Measurements from ENCODE around the gene DUSP12. TPM values are rescaled to one million over a fixed set of nuclear protein-coding genes. Genes with fewer than 3 reads are reported as not detected.

Gene DUSP12
- total and polyA plus RNA-seq, 9 of the 15 experiments (the other 6 are each of a cell fraction or from before 2014, with no cell fraction given) = 10.4 to 81.4 (median 43.6) TPM

DNA sequence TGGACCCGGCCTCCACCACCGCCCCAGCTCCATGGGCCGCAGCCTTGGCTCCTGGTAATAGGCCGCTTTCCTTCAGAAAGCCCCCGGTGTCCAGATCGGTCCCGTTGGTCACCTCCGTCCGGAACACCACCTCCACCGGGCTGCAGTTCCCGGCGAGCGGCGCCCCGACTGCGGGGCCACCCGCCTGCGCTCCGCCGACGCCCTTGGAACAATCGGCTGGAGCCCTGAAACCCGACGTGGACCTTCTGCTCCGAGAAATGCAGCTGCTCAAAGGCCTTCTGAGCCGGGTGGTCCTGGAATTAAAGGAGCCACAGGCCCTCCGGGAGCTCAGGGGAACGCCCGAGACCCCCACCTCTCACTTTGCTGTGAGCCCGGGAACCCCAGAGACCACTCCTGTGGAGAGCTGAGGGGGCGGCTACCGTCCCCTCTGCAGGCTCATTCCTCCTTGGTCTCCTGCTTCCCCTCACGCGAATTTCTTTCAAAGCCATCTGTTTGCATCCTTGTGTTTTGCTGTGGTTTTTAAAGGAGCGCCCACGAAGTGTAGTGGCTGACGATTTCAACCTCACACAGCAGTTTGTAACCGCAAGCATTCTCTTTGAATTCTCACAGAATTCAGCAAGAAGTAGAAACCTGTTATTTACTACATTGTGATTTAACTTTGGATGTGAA, 22.2 kb upstream of the DUSP12 start (continued):
- peak; percentile 90 for TF ChIP-seq POLR2G (IDR thresholded peaks at IDR 0.05; ENCODE audit: low read depth, low read length)
- TF ChIP-seq KAT2B (IDR thresholded peaks at IDR 0.05; ENCODE audit: low read depth, low read length) = no peak
- TF ChIP-seq, protein P1, sequence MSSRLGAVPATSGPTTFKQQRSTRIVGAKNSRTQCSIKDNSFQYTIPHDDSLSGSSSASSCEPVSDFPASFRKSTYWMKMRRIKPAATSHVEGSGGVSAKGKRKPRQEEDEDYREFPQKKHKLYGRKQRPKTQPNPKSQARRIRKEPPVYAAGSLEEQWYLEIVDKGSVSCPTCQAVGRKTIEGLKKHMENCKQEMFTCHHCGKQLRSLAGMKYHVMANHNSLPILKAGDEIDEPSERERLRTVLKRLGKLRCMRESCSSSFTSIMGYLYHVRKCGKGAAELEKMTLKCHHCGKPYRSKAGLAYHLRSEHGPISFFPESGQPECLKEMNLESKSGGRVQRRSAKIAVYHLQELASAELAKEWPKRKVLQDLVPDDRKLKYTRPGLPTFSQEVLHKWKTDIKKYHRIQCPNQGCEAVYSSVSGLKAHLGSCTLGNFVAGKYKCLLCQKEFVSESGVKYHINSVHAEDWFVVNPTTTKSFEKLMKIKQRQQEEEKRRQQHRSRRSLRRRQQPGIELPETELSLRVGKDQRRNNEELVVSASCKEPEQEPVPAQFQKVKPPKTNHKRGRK (tag; IDR thresholded peaks at IDR 0.05) = no peak
- TF ChIP-seq ZNF699 (CRISPR knock-in tag; IDR thresholded peaks at IDR 0.05; ENCODE audit: insufficient replicate concordance) = no peak

DNA sequence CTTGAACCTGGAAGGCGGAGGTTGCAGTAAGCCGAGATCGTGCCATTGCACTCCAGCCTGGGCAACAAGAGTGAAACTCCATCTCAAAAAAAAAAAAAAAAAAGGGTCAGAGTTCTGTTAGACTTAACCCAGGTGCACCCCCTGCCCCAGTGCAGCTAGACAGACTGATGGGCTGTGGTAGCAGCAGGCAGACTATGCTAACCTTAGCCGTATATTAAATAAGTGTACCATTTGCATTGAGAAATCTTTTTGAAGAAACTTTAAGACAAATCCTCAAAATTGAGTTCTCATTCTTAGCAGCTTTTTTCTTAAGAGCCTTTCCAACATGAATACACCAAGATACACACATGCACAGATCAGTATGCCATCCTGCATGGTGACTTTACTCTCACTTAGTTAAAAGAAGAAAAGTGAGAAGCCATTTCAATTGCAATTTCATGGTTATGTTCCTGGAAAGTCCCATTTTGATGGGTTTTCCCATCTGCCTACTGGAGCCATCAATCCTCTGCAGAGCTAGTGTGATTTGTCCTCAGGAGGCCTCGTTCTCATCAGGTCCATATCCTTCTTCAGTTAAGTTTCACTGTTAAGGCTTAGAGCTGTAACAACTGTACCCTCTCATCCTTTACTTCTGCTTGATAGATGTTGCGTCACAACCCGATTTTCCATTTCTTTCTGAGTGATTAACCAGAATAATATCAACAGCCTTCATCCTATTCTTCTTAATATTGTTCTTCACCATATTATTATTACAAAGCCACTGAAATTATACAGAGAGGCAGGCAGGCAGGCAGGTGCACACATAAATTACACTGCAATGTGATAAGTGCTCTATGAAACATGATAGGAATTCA, 21.0 kb upstream of the DUSP12 start:
- Histone ChIP-seq H3K4me1 (replicated peaks in 1 of 2; ENCODE audit: control insufficient read depth in 2 of 2, insufficient read depth in 2 of 2, low read length in 2 of 2) (peaks cover 23 to 51% of the 10 kb centered on the region in 2 experiments), H3K9ac (ENCODE audit: insufficient read depth in 1 of 2, low read depth in 2 of 2, low read length in 2 of 2) (no peak overlapping the region), H2AFZ (ENCODE audit: low read depth, low read length) (no peak overlapping the region), H3K9me1 (ENCODE audit: control insufficient read depth, insufficient read depth, low read length) (no peaks in the 10 kb centered on the region), H3K4me3 (no peak overlapping the region), H4K20me1 (replicated peaks; ENCODE audit: control insufficient read depth, insufficient read depth, low read length) (no peaks in the 10 kb centered on the region), H3K36me3 (ENCODE audit: control insufficient read depth, insufficient read depth, low read length) (no peaks in the 10 kb centered on the region), H3K9me3 (replicated peaks; ENCODE audit: control insufficient read depth, insufficient read depth, low read depth, low read length) (no peaks in the 10 kb centered on the region), H3K27ac (ENCODE audit: extremely low read depth, low read depth, low read length) (no peak overlapping the region), H3K79me2 (ENCODE audit: control insufficient read depth, insufficient read depth, low read length) (peaks cover 24% of the 10 kb centered on the region), H3K4me2 (ENCODE audit: insufficient read depth, low read length) (peak overlapping the region; percentile 80; the same call in 1 of the 2 replicates), H3K27me3 (ENCODE audit: control insufficient read depth in 2 of 2, insufficient read depth in 2 of 2, low read length in 2 of 2) (no peaks in the 10 kb centered on the region)
- ATAC-seq = no peak
- TF ChIP-seq, protein P2, sequence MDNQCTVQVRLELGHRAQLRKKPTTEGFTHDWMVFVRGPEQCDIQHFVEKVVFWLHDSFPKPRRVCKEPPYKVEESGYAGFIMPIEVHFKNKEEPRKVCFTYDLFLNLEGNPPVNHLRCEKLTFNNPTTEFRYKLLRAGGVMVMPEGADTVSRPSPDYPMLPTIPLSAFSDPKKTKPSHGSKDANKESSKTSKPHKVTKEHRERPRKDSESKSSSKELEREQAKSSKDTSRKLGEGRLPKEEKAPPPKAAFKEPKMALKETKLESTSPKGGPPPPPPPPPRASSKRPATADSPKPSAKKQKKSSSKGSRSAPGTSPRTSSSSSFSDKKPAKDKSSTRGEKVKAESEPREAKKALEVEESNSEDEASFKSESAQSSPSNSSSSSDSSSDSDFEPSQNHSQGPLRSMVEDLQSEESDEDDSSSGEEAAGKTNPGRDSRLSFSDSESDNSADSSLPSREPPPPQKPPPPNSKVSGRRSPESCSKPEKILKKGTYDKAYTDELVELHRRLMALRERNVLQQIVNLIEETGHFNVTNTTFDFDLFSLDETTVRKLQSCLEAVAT (IDR thresholded peaks at IDR 0.05) = peak in 1 of 2 experiments; percentile 30; a peak in 1 of 4 replicates
- TF ChIP-seq SMARCA4 (IDR thresholded peaks at IDR 0.05) (no peak), CEBPB (tag; IDR thresholded peaks at IDR 0.05) (peak; percentile 70), CEBPG (CRISPR knock-in tag; IDR thresholded peaks at IDR 0.05) (no peak), CEBPG (tag; conservative IDR thresholded peaks at IDR 0.05 in 1 of 2, IDR thresholded peaks at IDR 0.05 in 1 of 2) (0 out of 4 replicates have a peak, but pooled peaks of 1 of the 2 experiments have one; percentile 39)
- TF ChIP-seq, protein P3, sequence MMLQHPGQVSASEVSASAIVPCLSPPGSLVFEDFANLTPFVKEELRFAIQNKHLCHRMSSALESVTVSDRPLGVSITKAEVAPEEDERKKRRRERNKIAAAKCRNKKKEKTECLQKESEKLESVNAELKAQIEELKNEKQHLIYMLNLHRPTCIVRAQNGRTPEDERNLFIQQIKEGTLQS (IDR thresholded peaks at IDR 0.05) = 0 out of 2 replicates have a peak, but pooled peaks have one; percentile 20
- TF ChIP-seq, protein P3 (CRISPR knock-in tag; conservative IDR thresholded peaks at IDR 0.05) = no peak
- WGBS (ENCODE audit: insufficient coverage, low coverage, missing lambda C conversion rate) = 63% methylated on average over 4 of the region's 7 CpGs
- DNase-seq (ENCODE audit: extremely low read depth in 1 of 4, low spot score in 3 of 4) = no peak
- POLR2A ChIA-PET = no interaction called here
- no peak for FAIRE-seq
- in situ Hi-C loops (cut with MboI) (no loop called here), intact Hi-C loops (cut with micrococcal nuclease) (no loop called here)
- BruUV-seq (replicated peaks) = no TSS peak
- CTCF ChIA-PET (ENCODE audit: low intra/inter-chr PET ratio) = no interaction called here
